ENCODE measurements around the gene TUFT1. TPM values are rescaled to one million over a fixed set of nuclear protein-coding genes. Genes with fewer than 3 reads are reported as not detected.
A peak's percentile ranks its signal among the peaks of the same experiment; 100 is the strongest.

The TUFT1 gene
- total RNA-seq, 1 experiment from 2014 or later, result 12.3 TPM

DNA sequence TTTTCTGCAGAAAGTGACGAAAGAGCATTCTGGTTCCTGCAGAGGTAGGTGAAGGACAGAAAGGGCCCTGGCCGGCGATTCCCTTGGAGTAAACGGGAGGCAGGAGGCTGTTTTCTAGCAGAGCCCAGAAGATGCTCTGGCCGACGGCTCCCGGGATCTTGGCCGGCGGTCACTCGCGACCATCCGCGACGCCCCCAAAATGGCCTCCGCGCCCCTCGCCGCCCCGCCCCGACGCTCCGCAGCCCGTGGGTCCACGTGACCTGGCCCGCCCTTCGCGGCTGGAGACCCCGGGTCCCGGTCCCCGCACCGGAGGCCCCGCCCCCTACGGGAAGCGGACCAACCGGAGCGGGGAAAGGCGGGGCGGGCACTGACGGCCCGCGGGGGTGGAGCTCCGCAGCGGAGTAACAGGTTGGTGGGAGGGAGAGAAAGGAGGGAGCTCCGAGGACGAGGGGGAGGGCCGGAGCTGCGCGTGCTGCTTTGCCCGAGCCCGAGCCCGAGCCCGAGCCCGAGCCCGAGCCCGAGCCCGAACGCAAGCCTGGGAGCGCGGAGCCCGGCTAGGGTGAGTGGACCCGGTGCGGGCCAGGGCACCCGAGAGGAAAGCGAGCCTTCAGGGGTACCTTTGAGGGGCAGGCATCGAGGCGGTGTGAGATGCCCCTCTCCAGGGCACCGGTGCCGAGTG lies 29.0 kb upstream of the TUFT1 start, which contains the start of gene CGN:
Gene CGN (plus strand): TSS at position 431 of the 679 bp plus-strand sequence. CDS start 7,133 bp downstream, outside the sequence.
- H3K27ac ChIP-seq (ENCODE audit: low read depth, low read length), result peak within 1 kb of the TSS; percentile 84
- CTCF ChIA-PET, result interaction anchor here (0.7 to 1.9 kb wide), 4 partner anchors 26 to 113 kb away, joined by 3 to 4 read pairs (median 4); partner anchors contain the start of gene TUFT1
- no peaks in the 10 kb centered on the region for H3K9me3 ChIP-seq (ENCODE audit: control insufficient read depth in 1 of 2, insufficient read depth in 1 of 2, low read depth in 1 of 2, low read length in 2 of 2)
- intact Hi-C loops (cut with micrococcal nuclease), result loop anchor here (5.0 kb wide), 1 partner anchor 69 kb away; no protein-coding TSS in a partner anchor
- RAD21 ChIA-PET (ENCODE audit: low non-redundant PET in 1 of 2, low total read pairs in 2 of 2, uncharacterized antibody in 2 of 2, unreplicated experiment in 2 of 2), result interaction anchor here (1.0 kb wide), 2 partner anchors 52 to 325 kb away, joined by 3 to 5 read pairs; partner anchors contain the start of gene POGZ (in 1 of the 2)
- TF ChIP-seq POLR2AphosphoS5 (IDR thresholded peaks at IDR 0.05; ENCODE audit: low read depth, low read length) (peak; percentile 39; the same call in 1 of the 2 replicates), JUND (IDR thresholded peaks at IDR 0.05) (no peak)
- no peaks in the 10 kb centered on the region for H3K27me3 ChIP-seq (ENCODE audit: insufficient read depth, low read length)
- H3K9me2 ChIP-seq (ENCODE audit: insufficient read depth), result no peaks in the 10 kb centered on the region
- peaks cover 37% of the 10 kb centered on the region for H3K79me2 ChIP-seq (ENCODE audit: insufficient read depth, low read length)
- DNase-seq (ENCODE audit: low read depth, low spot score) (no peak), ATAC-seq (peak; percentile 80)
- peak within 1 kb of the TSS; percentile 28 for H2AFZ ChIP-seq (ENCODE audit: low read depth, low read length, poor library complexity, severe bottlenecking)
- peak within 1 kb of the TSS; percentile 68 to 72 for H3K4me3 ChIP-seq (replicated peaks in 1 of 2; ENCODE audit: low read depth in 1 of 2, low read length in 2 of 2)
- peak within 1 kb of the TSS; percentile 75 for H3K9ac ChIP-seq (ENCODE audit: low read length)
- peaks cover 60 to 75% of the 10 kb centered on the region in 2 experiments for H3K4me1 ChIP-seq (ENCODE audit: control insufficient read depth in 1 of 2, insufficient read depth in 2 of 2, low read length in 2 of 2)
- H4K20me1 ChIP-seq (ENCODE audit: insufficient read depth), result no peaks in the 10 kb centered on the region
- H3K4me2 ChIP-seq (ENCODE audit: low read length), result peak within 1 kb of the TSS; percentile 91
- no TSS peak for BruUV-seq (replicated peaks)
- no peaks in the 10 kb centered on the region for H3K36me3 ChIP-seq (ENCODE audit: control insufficient read depth in 1 of 2, insufficient read depth in 2 of 2, low read length in 2 of 2)
- POLR2A ChIA-PET, result interaction anchor here (0.6 to 2.2 kb wide), 4 partner anchors 10 to 228 kb away, joined by 3 to 10 read pairs (median 5); no protein-coding TSS in a partner anchor

DNA sequence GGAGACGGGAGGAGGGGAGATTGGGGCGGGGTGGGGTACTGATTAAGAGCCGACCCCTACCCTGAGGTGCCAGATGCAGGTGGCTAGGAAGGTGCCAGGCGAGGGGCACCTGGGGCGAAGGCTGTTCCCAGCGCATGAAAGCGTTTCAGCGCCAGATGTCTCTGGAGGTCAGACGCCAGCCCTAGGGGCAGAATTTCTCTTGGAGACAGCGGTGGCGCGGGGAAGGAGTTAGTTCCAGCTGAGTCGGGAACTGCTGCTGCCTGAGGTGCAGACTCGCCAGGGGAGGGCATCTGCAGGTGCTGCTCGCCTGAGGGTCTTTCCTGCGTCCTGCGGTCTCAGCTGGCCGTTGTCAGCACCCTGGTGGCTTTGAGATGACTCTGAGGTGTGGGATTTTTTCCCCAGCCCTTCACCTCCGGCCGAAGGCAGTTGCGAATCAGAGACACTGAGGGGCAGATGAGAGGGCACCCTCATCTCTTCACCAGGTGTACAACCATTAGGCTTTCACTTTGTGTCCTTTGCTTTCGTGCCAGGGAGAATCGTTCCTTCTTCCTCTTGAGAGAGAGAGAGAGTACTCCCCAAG lies 28.4 kb upstream of the TUFT1 start:
- H3K4me2 ChIP-seq (ENCODE audit: low read length), result peak overlapping the region; percentile 91
- no peaks in the 10 kb centered on the region for H3K9me3 ChIP-seq (ENCODE audit: control insufficient read depth in 1 of 2, insufficient read depth in 1 of 2, low read depth in 1 of 2, low read length in 2 of 2)
- H3K4me1 ChIP-seq (ENCODE audit: control insufficient read depth in 1 of 2, insufficient read depth in 2 of 2, low read length in 2 of 2), result peaks cover 66 to 82% of the 10 kb centered on the region in 2 experiments
- TSS peak; percentile 59 for BruUV-seq (replicated peaks)
- no peaks in the 10 kb centered on the region for H3K27me3 ChIP-seq (ENCODE audit: insufficient read depth, low read length)
- peaks cover 37% of the 10 kb centered on the region for H3K79me2 ChIP-seq (ENCODE audit: insufficient read depth, low read length)
- peak overlapping the region; percentile 84 for H3K27ac ChIP-seq (ENCODE audit: low read depth, low read length)
- H3K9me2 ChIP-seq (ENCODE audit: insufficient read depth), result no peaks in the 10 kb centered on the region
- H3K36me3 ChIP-seq (ENCODE audit: control insufficient read depth in 1 of 2, insufficient read depth in 2 of 2, low read length in 2 of 2), result no peaks in the 10 kb centered on the region
- DNase-seq (ENCODE audit: low read depth, low spot score) (no peak), ATAC-seq (peak; percentile 23)
- H4K20me1 ChIP-seq (ENCODE audit: insufficient read depth), result no peaks in the 10 kb centered on the region
- RAD21 ChIA-PET (ENCODE audit: low non-redundant PET in 1 of 2, low total read pairs in 2 of 2, uncharacterized antibody in 2 of 2, unreplicated experiment in 2 of 2), result interaction anchor here (1.0 kb wide), 2 partner anchors 52 to 325 kb away, joined by 3 to 5 read pairs; partner anchors contain the start of gene POGZ (in 1 of the 2)
- H3K4me3 ChIP-seq (replicated peaks in 1 of 2; ENCODE audit: low read depth in 1 of 2, low read length in 2 of 2), result peak overlapping the region; percentile 68 to 72
- 0 out of 2 replicates have a peak, but pooled peaks have one; percentile 10 for TF ChIP-seq POLR2AphosphoS5 (IDR thresholded peaks at IDR 0.05; ENCODE audit: low read depth, low read length)
- no peak for TF ChIP-seq FOSL1 (IDR thresholded peaks at IDR 0.05; ENCODE audit: low read depth)
- intact Hi-C loops (cut with micrococcal nuclease), result loop anchor here (2.0 to 5.0 kb wide), 2 partner anchors 53 to 69 kb away; partner anchors contain the start of gene POGZ
- H2AFZ ChIP-seq (ENCODE audit: low read depth, low read length, poor library complexity, severe bottlenecking), result no peak overlapping the region
- peak overlapping the region; percentile 75 for H3K9ac ChIP-seq (ENCODE audit: low read length)
- POLR2A ChIA-PET, result interaction anchor here (0.6 to 2.2 kb wide), 4 partner anchors 11 to 228 kb away, joined by 3 to 10 read pairs (median 5); no protein-coding TSS in a partner anchor
- CTCF ChIA-PET, result interaction anchor here (0.7 to 1.9 kb wide), 4 partner anchors 26 to 113 kb away, joined by 3 to 4 read pairs (median 4); partner anchors contain the start of gene TUFT1
